Stimulated activated naive CD4-positive, alpha-beta T cell (primary cell): ENCODE measurements around the gene OR7A10.
"Not testable (repeated sequence)": the region's sequence is repeated elsewhere in the genome, so short reads cannot be mapped to it uniquely, and the experiment has no call there.

Experiments used
- DNase-seq, 6 experiments: peaks; one replicate each; lab custom pipeline; 2025; lab: John Stamatoyannopoulos, UW

OR7A10 gene

DNA sequence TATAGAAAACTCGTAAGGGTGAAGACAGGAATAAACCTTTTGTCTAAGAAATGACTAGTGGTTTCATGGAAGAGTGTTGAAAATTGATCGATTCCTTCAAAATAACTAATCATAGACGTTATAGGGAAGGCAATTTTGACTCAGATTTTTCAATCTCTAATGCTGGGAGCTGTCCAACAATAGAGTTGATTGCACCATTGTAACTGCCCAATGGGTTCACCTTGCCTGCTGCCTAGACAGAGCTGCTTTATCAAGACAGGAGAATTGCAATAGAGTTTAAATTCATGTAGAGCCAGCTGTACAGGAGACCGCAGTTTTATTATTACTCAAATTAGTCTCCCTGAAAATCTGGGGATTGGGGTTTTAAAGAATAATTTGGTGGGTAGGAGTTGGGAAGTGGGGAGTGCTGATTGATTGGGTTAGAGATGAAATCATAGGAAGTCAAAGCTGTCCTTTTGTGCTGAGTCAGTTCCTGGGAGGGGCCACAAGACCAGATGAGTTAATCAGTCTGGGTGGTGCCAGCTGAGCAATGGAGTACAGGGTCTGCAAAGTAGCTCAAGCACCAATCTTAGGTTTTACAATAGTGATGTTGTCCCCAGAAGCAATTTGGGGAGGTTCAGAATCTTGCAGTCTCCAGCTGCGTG is 53.5 kb downstream of the OR7A10 start:
- no peak for DNase-seq

DNA sequence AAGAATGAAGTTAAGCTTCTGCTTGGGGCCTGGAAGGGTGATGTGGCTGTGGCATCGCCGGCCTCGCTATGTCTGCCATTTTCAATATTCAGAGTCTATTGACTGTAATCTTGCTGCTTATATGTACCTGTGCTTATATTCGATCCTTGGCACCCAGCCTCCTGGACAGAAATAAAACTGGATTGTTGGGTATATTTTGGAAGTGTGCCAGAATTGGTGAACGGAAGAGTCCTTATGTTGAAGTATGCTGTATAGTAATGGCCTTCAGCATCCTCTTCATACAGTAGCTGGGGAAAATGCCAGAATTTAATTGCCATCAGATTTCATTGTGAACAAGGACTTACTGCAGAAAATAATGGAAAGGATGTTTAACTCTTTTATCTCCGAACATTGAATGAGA is 56.5 kb downstream of the OR7A10 start:
- DNase-seq, result not testable (repeated sequence)
